ENCODE measurements around the gene CCND1.
A peak's percentile ranks its signal among the peaks of the same experiment; 100 is the strongest.

The CCND1 gene

GRCh38 chr11:69630424-69630823 is 10.5 kb upstream of the CCND1 start:
- Histone ChIP-seq H3K36me3 (ENCODE audit: insufficient read depth, insufficient read length, low read length) (no peaks in the 10 kb centered on the region), H3K9ac (ENCODE audit: insufficient read length, low read depth) (no peak overlapping the region), H3K4me3 (ENCODE audit: insufficient read length, low read depth) (no peak overlapping the region), H3K4me1 (ENCODE audit: insufficient read depth, insufficient read length) (no peaks in the 10 kb centered on the region), H3K27me3 (ENCODE audit: insufficient read depth, insufficient read length) (no peaks in the 10 kb centered on the region), H3K9me3 (ENCODE audit: insufficient read depth, low read length) (peaks cover 16% of the 10 kb centered on the region; the same call in 1 of the 2 replicates)
- no peak for DNase-seq (ENCODE audit: low read depth, low spot score)
- no peak for TF ChIP-seq ZNF274 (IDR thresholded peaks at IDR 0.05; ENCODE audit: low read depth, low read length)
- TF ChIP-seq YY1 (IDR thresholded peaks at IDR 0.05; ENCODE audit: insufficient read depth, insufficient read length), result no peak
- TF ChIP-seq SUZ12 (IDR thresholded peaks at IDR 0.05; ENCODE audit: extremely low read depth, insufficient read depth, insufficient read length), result no peak

DNA sequence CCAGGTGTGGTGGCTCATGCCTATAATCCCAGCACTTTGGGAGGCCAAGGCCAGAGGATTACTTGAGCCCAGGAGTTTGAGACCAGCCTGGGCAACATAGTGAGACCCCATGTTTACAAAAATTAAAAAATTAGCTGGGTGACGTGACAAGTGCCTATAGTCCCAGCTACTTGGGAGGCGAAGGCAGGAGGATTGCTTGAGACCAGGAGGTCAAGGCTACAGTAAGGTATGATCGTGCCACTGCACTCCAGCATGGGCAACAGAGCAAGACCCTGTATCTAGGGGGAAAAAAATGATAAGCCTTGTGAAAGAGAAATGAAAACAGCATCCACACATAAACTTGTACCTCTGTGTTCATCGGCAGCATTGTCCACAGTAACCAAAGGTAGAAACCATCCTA is 8.1 kb upstream of the CCND1 start:
- Histone ChIP-seq H3K4me3 (ENCODE audit: insufficient read length, low read depth) (no peak overlapping the region), H3K4me1 (ENCODE audit: insufficient read depth, insufficient read length) (no peaks in the 10 kb centered on the region), H3K27me3 (ENCODE audit: insufficient read depth, insufficient read length) (no peaks in the 10 kb centered on the region), H3K9ac (ENCODE audit: insufficient read length, low read depth) (no peak overlapping the region), H3K9me3 (ENCODE audit: insufficient read depth, low read length) (peaks cover 16% of the 10 kb centered on the region; the same call in 1 of the 2 replicates), H3K36me3 (ENCODE audit: insufficient read depth, insufficient read length, low read length) (no peaks in the 10 kb centered on the region)
- no peak for TF ChIP-seq ZNF274 (IDR thresholded peaks at IDR 0.05; ENCODE audit: low read depth, low read length)
- no peak for TF ChIP-seq SUZ12 (IDR thresholded peaks at IDR 0.05; ENCODE audit: extremely low read depth, insufficient read depth, insufficient read length)
- no peak for TF ChIP-seq YY1 (IDR thresholded peaks at IDR 0.05; ENCODE audit: insufficient read depth, insufficient read length)
- DNase-seq (ENCODE audit: low read depth, low spot score), result no peak

DNA sequence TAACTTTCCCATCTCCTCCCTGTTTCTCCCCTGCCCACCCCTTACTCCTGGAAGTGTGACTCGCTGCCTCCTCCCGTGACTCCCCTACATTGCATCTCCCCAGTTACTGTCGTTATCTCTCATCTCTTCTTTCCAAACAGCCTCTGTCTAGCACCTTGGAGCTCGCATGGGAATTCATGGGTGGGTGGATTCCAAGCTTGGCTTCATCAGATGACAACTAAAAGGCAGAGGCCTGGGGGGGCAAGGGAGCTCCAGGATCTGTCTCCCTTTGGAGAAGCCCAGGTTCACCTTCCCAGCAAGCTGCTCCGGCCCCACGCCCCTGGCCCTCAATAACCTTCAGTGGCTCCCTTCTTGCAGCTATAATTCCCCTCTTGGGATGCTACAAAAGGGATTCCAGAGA is 6.9 kb upstream of the CCND1 start:
- TF ChIP-seq SUZ12 (IDR thresholded peaks at IDR 0.05; ENCODE audit: extremely low read depth, insufficient read depth, insufficient read length) (no peak), YY1 (IDR thresholded peaks at IDR 0.05; ENCODE audit: insufficient read depth, insufficient read length) (no peak), ZNF274 (IDR thresholded peaks at IDR 0.05; ENCODE audit: low read depth, low read length) (no peak)
- no peaks in the 10 kb centered on the region for H3K36me3 ChIP-seq (ENCODE audit: insufficient read depth, insufficient read length, low read length)
- H3K27me3 ChIP-seq (ENCODE audit: insufficient read depth, insufficient read length), result no peaks in the 10 kb centered on the region
- no peak overlapping the region for H3K9ac ChIP-seq (ENCODE audit: insufficient read length, low read depth)
- H3K4me1 ChIP-seq (ENCODE audit: insufficient read depth, insufficient read length), result no peaks in the 10 kb centered on the region
- peaks cover 8% of the 10 kb centered on the region; the same call in 1 of the 2 replicates for H3K9me3 ChIP-seq (ENCODE audit: insufficient read depth, low read length)
- H3K4me3 ChIP-seq (ENCODE audit: insufficient read length, low read depth), result no peak overlapping the region
- DNase-seq (ENCODE audit: low read depth, low spot score), result no peak

GRCh38 chr11:69634590-69634989 is 6.4 kb upstream of the CCND1 start:
- no peaks in the 10 kb centered on the region for H3K36me3 ChIP-seq (ENCODE audit: insufficient read depth, insufficient read length, low read length)
- TF ChIP-seq YY1 (IDR thresholded peaks at IDR 0.05; ENCODE audit: insufficient read depth, insufficient read length) (no peak), SUZ12 (IDR thresholded peaks at IDR 0.05; ENCODE audit: extremely low read depth, insufficient read depth, insufficient read length) (no peak), ZNF274 (IDR thresholded peaks at IDR 0.05; ENCODE audit: low read depth, low read length) (no peak)
- H3K9me3 ChIP-seq (ENCODE audit: insufficient read depth, low read length), result peaks cover 6% of the 10 kb centered on the region; the same call in 1 of the 2 replicates
- no peak overlapping the region for H3K4me3 ChIP-seq (ENCODE audit: insufficient read length, low read depth)
- DNase-seq (ENCODE audit: low read depth, low spot score), result no peak
- no peaks in the 10 kb centered on the region for H3K27me3 ChIP-seq (ENCODE audit: insufficient read depth, insufficient read length)
- H3K4me1 ChIP-seq (ENCODE audit: insufficient read depth, insufficient read length), result no peaks in the 10 kb centered on the region
- no peak overlapping the region for H3K9ac ChIP-seq (ENCODE audit: insufficient read length, low read depth)

GRCh38 chr11:69635195-69635594 is 5.8 kb upstream of the CCND1 start:
- no peak for DNase-seq (ENCODE audit: low read depth, low spot score)
- H3K4me1 ChIP-seq (ENCODE audit: insufficient read depth, insufficient read length), result no peaks in the 10 kb centered on the region
- no peak for TF ChIP-seq ZNF274 (IDR thresholded peaks at IDR 0.05; ENCODE audit: low read depth, low read length)
- TF ChIP-seq YY1 (IDR thresholded peaks at IDR 0.05; ENCODE audit: insufficient read depth, insufficient read length), result no peak
- TF ChIP-seq SUZ12 (IDR thresholded peaks at IDR 0.05; ENCODE audit: extremely low read depth, insufficient read depth, insufficient read length), result no peak

DNA sequence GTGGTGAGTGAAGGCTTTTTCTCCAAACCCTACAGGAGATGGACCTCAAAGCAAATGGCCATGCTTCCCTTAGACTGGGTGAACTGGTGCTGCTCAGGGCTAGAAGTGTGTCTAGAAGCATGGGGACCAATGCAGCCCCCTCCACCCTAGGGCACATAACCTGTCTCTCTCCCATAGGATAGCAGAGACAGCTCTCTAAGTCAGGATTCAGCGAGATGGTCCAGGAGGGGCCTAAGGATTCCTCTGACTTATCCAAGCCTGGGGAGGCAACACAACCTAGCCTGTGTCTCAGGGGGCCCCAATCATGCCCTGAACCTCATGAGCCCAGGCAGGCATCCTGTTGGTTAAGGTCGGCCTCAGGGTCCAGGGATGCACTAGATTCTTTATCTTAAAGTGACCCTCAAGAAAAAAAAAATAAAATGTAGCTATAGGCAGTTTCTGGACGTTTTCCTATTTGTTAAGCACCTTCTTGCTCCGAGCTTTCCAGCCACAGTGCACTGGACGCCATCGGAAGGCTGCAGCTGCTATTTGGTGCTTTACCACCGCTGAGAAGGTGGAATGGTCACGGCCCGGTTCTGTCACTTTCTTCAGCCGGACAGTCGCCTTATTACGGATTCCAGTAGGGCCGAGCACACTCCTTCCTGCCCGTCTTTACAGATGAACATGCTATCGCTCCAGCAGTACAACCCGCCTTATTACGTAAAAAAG is 5.0 kb upstream of the CCND1 start:
- Histone ChIP-seq H3K9ac (ENCODE audit: insufficient read length, low read depth) (peak overlapping the region; percentile 83), H3K4me3 (ENCODE audit: insufficient read length, low read depth) (peak overlapping the region; percentile 56), H3K9me3 (ENCODE audit: insufficient read depth, low read length) (no peaks in the 10 kb centered on the region), H3K36me3 (ENCODE audit: insufficient read depth, insufficient read length, low read length) (no peaks in the 10 kb centered on the region), H3K27me3 (ENCODE audit: insufficient read depth, insufficient read length) (no peaks in the 10 kb centered on the region), H3K4me1 (ENCODE audit: insufficient read depth, insufficient read length) (no peaks in the 10 kb centered on the region)
- TF ChIP-seq SUZ12 (IDR thresholded peaks at IDR 0.05; ENCODE audit: extremely low read depth, insufficient read depth, insufficient read length), result no peak
- no peak for TF ChIP-seq YY1 (IDR thresholded peaks at IDR 0.05; ENCODE audit: insufficient read depth, insufficient read length)
- no peak for TF ChIP-seq ZNF274 (IDR thresholded peaks at IDR 0.05; ENCODE audit: low read depth, low read length)
- DNase-seq (ENCODE audit: low read depth, low spot score), result no peak

More at GRCh38 chr11:69635195-69635594, 5.8 kb upstream of the CCND1 start:
- Histone ChIP-seq H3K4me3 (ENCODE audit: insufficient read length, low read depth) (no peak overlapping the region), H3K27me3 (ENCODE audit: insufficient read depth, insufficient read length) (no peaks in the 10 kb centered on the region), H3K36me3 (ENCODE audit: insufficient read depth, insufficient read length, low read length) (no peaks in the 10 kb centered on the region), H3K9ac (ENCODE audit: insufficient read length, low read depth) (no peak overlapping the region), H3K9me3 (ENCODE audit: insufficient read depth, low read length) (0 out of 2 replicates have a peak, but pooled peaks cover under 1% of the 10 kb centered on the region)

GRCh38 chr11:69636512-69637197 is 4.3 kb upstream of the CCND1 start:
- Histone ChIP-seq H3K4me1 (ENCODE audit: insufficient read depth, insufficient read length) (no peaks in the 10 kb centered on the region), H3K4me3 (ENCODE audit: insufficient read length, low read depth) (peak overlapping the region; percentile 56), H3K9me3 (ENCODE audit: insufficient read depth, low read length) (no peaks in the 10 kb centered on the region), H3K9ac (ENCODE audit: insufficient read length, low read depth) (peak overlapping the region; percentile 83), H3K36me3 (ENCODE audit: insufficient read depth, insufficient read length, low read length) (no peaks in the 10 kb centered on the region), H3K27me3 (ENCODE audit: insufficient read depth, insufficient read length) (no peaks in the 10 kb centered on the region)
- no peak for TF ChIP-seq ZNF274 (IDR thresholded peaks at IDR 0.05; ENCODE audit: low read depth, low read length)
- peak; percentile 86 for DNase-seq (ENCODE audit: low read depth, low spot score)
